Measurements from ENCODE around the gene IQGAP1.

IQGAP1 gene

GRCh38 chr15:90376789-90377188 is 11.3 kb upstream of the IQGAP1 start:
- TF ChIP-seq CTCF (conservative IDR thresholded peaks at IDR 0.05; ENCODE audit: low read length) = no peak
- H3K4me3 ChIP-seq (ENCODE audit: low read length) = no peak overlapping the region
- DNase-seq (ENCODE audit: low read depth) = no peak

GRCh38 chr15:90379263-90379662 is 8.8 kb upstream of the IQGAP1 start:
- DNase-seq (ENCODE audit: low read depth) = no peak
- no peak for TF ChIP-seq CTCF (conservative IDR thresholded peaks at IDR 0.05; ENCODE audit: low read length)

GRCh38 chr15:90381515-90381914 is 6.5 kb upstream of the IQGAP1 start:
- TF ChIP-seq CTCF (conservative IDR thresholded peaks at IDR 0.05; ENCODE audit: low read length) = no peak
- DNase-seq (ENCODE audit: low read depth) = no peak
- no peak overlapping the region for H3K4me3 ChIP-seq (ENCODE audit: low read length)

More at GRCh38 chr15:90379263-90379662, 8.8 kb upstream of the IQGAP1 start:
- no peak overlapping the region for H3K4me3 ChIP-seq (ENCODE audit: low read length)

GRCh38 chr15:90382320-90382719 is 5.7 kb upstream of the IQGAP1 start:
- H3K4me3 ChIP-seq (ENCODE audit: low read length) = no peak overlapping the region
- DNase-seq (ENCODE audit: low read depth) = no peak
- TF ChIP-seq CTCF (conservative IDR thresholded peaks at IDR 0.05; ENCODE audit: low read length) = no peak

- no peak for DNase-seq (ENCODE audit: low read depth)
- H3K4me3 ChIP-seq (ENCODE audit: low read length) = no peak overlapping the region
- no peak for TF ChIP-seq CTCF (conservative IDR thresholded peaks at IDR 0.05; ENCODE audit: low read length)
Observed at GRCh38 chr15:90386221-90386620, 1.8 kb upstream of the IQGAP1 start.

GRCh38 chr15:90388462-90389380 is 679 bp downstream of the IQGAP1 start:
- H3K4me3 ChIP-seq (ENCODE audit: low read length) = peak overlapping the region; percentile 96
- DNase-seq (ENCODE audit: low read depth) = peak; percentile 67
- no peak for TF ChIP-seq CTCF (conservative IDR thresholded peaks at IDR 0.05; ENCODE audit: low read length)

- no peak for TF ChIP-seq CTCF (conservative IDR thresholded peaks at IDR 0.05; ENCODE audit: low read length)
- H3K4me3 ChIP-seq (ENCODE audit: low read length) = peak overlapping the region; percentile 96
- no peak for DNase-seq (ENCODE audit: low read depth)
Observed at GRCh38 chr15:90389513-90389912, 1.5 kb downstream of the IQGAP1 start.
